ENCODE data around the gene OR5K4. TPM values are rescaled to one million over a fixed set of nuclear protein-coding genes. Genes with fewer than 3 reads are reported as not detected.

The OR5K4 gene
- total RNA-seq (2014; rRNA removed; shearing (Covaris generic)): not detected in 2 replicates
- polyA plus RNA-seq (2015; cell fraction: cytosol; rRNA removed): not detected in 2 replicates
- polyA plus RNA-seq (2015; cell fraction: nucleus; rRNA removed): not detected in 2 replicates

- no peak for DNase-seq (ENCODE audit: low read depth)
These were observed at the start of gene OR5K4 for GRCh38 chr3:98353554-98353953. Gene OR5K4 (plus strand): TSS chr3:98353854. CDS start chr3:98353854, 0 bp downstream.

GRCh38 chr3:98322101-98322500 is 31.6 kb upstream of the OR5K4 start:
- DNase-seq (ENCODE audit: low read depth): no peak

GRCh38 chr3:98322686-98323085 is 31.0 kb upstream of the OR5K4 start:
- DNase-seq (ENCODE audit: low read depth): no peak

- no peak for DNase-seq (ENCODE audit: low read depth)
These were observed 30.2 kb upstream of the OR5K4 start for GRCh38 chr3:98323425-98323824.

- DNase-seq (ENCODE audit: low read depth): no peak
These were observed 28.6 kb upstream of the OR5K4 start for GRCh38 chr3:98325055-98325454.

- no peak for DNase-seq (ENCODE audit: low read depth)
These were observed 27.4 kb upstream of the OR5K4 start for GRCh38 chr3:98326105-98326893.

- DNase-seq (ENCODE audit: low read depth): no peak
These were observed 26.7 kb upstream of the OR5K4 start for GRCh38 chr3:98326945-98327344.

- DNase-seq (ENCODE audit: low read depth): no peak
These were observed 24.7 kb upstream of the OR5K4 start for GRCh38 chr3:98328933-98329332.

GRCh38 chr3:98329392-98330124 is 24.1 kb upstream of the OR5K4 start:
- DNase-seq (ENCODE audit: low read depth): peak; percentile 47

GRCh38 chr3:98331329-98331728 is 22.3 kb upstream of the OR5K4 start:
- no peak for DNase-seq (ENCODE audit: low read depth)

GRCh38 chr3:98333989-98334606 is 19.6 kb upstream of the OR5K4 start:
- peak; percentile 26 for DNase-seq (ENCODE audit: low read depth)

- DNase-seq (ENCODE audit: low read depth): no peak
These were observed 14.6 kb upstream of the OR5K4 start for GRCh38 chr3:98339031-98339430.

GRCh38 chr3:98341758-98342157 is 11.9 kb upstream of the OR5K4 start:
- DNase-seq (ENCODE audit: low read depth): no peak

GRCh38 chr3:98343647-98344507 is 9.8 kb upstream of the OR5K4 start:
- peak; percentile 42 for DNase-seq (ENCODE audit: low read depth)

- DNase-seq (ENCODE audit: low read depth): no peak
These were observed 3.6 kb upstream of the OR5K4 start for GRCh38 chr3:98350082-98350481.

GRCh38 chr3:98359250-98359649 is 5.6 kb downstream of the OR5K4 start:
- DNase-seq (ENCODE audit: low read depth): no peak

GRCh38 chr3:98359993-98360675 is 6.5 kb downstream of the OR5K4 start:
- peak; percentile 60 for DNase-seq (ENCODE audit: low read depth)

- no peak for DNase-seq (ENCODE audit: low read depth)
These were observed 7.0 kb downstream of the OR5K4 start for GRCh38 chr3:98360681-98361080.

GRCh38 chr3:98361289-98361688 is 7.6 kb downstream of the OR5K4 start:
- no peak for DNase-seq (ENCODE audit: low read depth)

- no peak for DNase-seq (ENCODE audit: low read depth)
These were observed 14.0 kb downstream of the OR5K4 start for GRCh38 chr3:98367464-98368246.
